GM12878 (cell line): ENCODE measurements around the gene PRMT7. TPM values are rescaled to one million over a fixed set of nuclear protein-coding genes. Genes with fewer than 3 reads are reported as not detected.

Experiments used
- ATAC-seq: fragments of 200-7000 bp; cut with Tn5 transposase; 3 replicates; pipeline ENCODE4 v1.9.1; 2020; ENCODE audit warnings: mild to moderate bottlenecking, moderate library complexity
- BruUV-seq: library from RNA; stranded (reverse); fragments of 400-500 nt; replicated peaks from 2 replicates; lab custom pipeline; 2021; lab: Mats Ljungman, UMichigan
- CTCF ChIA-PET: fragments of 300-600 bp; sonication (Branson Sonifier 250); formaldehyde crosslinking; extraction: SDS; loops from one replicate; lab custom pipeline; 2021; ENCODE audit warnings: inconsistent platforms; lab: Yijun Ruan, JAX
- POLR2A ChIA-PET: fragments of 350-600 bp; formaldehyde crosslinking; extraction: SDS; loops from one replicate; lab custom pipeline; 2021; ENCODE audit warnings: inconsistent platforms; lab: Charles Lee
- RAD21 ChIA-PET: fragments of 300-600 bp; sonication (Branson Sonifier 250); formaldehyde crosslinking; loops from one replicate; lab custom pipeline; 2023; ENCODE audit warnings: antibody characterized with exemption; ENCODE audit not compliant: unreplicated experiment; lab: Charles Lee
- SMC1A ChIA-PET: fragments of 300-600 bp; sonication (Branson Sonifier 250); formaldehyde crosslinking; loops from one replicate; lab custom pipeline; 2023; ENCODE audit not compliant: unreplicated experiment, uncharacterized antibody; lab: Charles Lee
- DNase-seq: peaks from one replicate; pipeline ENCODE4 v3.0.0-alpha.2; 2011; ENCODE audit warnings: low read depth, low spot score
- FAIRE-seq: peaks from 3 replicates; lab custom pipeline; 2011; peaks lifted over from hg19 to GRCh38; lab: Jason Lieb, UNC
- H2AFZ ChIP-seq: 2 replicates; pipeline ENCODE4 v1.6.0; 2011; ENCODE audit warnings: low read depth, low read length, control low read depth; ENCODE audit not compliant: control insufficient read depth
- H3K27ac ChIP-seq: 2 replicates; pipeline ENCODE4 v1.5.1; 2011; ENCODE audit warnings: control low read depth; ENCODE audit not compliant: control insufficient read depth, insufficient read depth
- H3K27me3 ChIP-seq, 2 experiments: replicated peaks in 1 of 2; 2 replicates each; pipeline versions ENCODE4 v1.6.0 to v1.6.1; 2011; ENCODE audit warnings: low read length in 1 of 2; ENCODE audit not compliant: control insufficient read depth in 2 of 2, insufficient read depth in 2 of 2
- H3K36me3 ChIP-seq, 2 experiments: 2 replicates each; pipeline ENCODE4 v1.5.1; 2011; ENCODE audit warnings: low read length in 1 of 2; ENCODE audit not compliant: control insufficient read depth in 2 of 2, insufficient read depth in 2 of 2
- H3K4me1 ChIP-seq: 2 replicates; pipeline ENCODE4 v1.6.1; 2011; ENCODE audit warnings: mild to moderate bottlenecking, low read length, moderate library complexity, mixed read lengths; ENCODE audit not compliant: control insufficient read depth, insufficient read depth
- H3K4me2 ChIP-seq: 2 replicates; pipeline ENCODE4 v1.6.0; 2011; ENCODE audit warnings: control low read depth; ENCODE audit not compliant: control insufficient read depth, insufficient read depth
- H3K4me3 ChIP-seq: fragments of 200-600 bp; sonication (generic); 2 replicates; pipeline ENCODE4 v1.5.1; 2016
- H3K79me2 ChIP-seq: 2 replicates; pipeline ENCODE4 v1.6.0; 2011; ENCODE audit warnings: low read length; ENCODE audit not compliant: control insufficient read depth, insufficient read depth
- H3K9ac ChIP-seq: 2 replicates; pipeline ENCODE4 v1.8.0; 2011; ENCODE audit warnings: low read length, control low read depth, mixed read lengths; ENCODE audit not compliant: control insufficient read depth, insufficient read depth
- H3K9me3 ChIP-seq: replicated peaks from 3 replicates; pipeline ENCODE4 v1.5.1; 2011; ENCODE audit warnings: mild to moderate bottlenecking, low read length; ENCODE audit not compliant: control insufficient read depth, insufficient read depth
- H4K20me1 ChIP-seq: 2 replicates; pipeline ENCODE4 v1.6.0; 2011; ENCODE audit not compliant: control insufficient read depth, insufficient read depth
- SPI1 ChIP-seq: IDR thresholded peaks from 2 replicates; pipeline ENCODE4 v1.6.1; 2011; ENCODE audit warnings: low read depth, mild to moderate bottlenecking, low read length, moderate library complexity, borderline replicate concordance; ENCODE audit not compliant: insufficient read depth
- WGBS: methylation state at CpG from one replicate; pipeline ENCODE4 v1.1.6; 2016; ENCODE audit warnings: low lambda C conversion rate; ENCODE audit not compliant: insufficient replicate concordance, insufficient coverage; ENCODE audit errors: missing lambda C conversion rate; 5-methylcytosine and 5-hydroxymethylcytosine counted together
- in situ Hi-C: fragments of 300-500 bp; cut with MboI; formaldehyde crosslinking; loops from 9 replicates; pipeline ENCODE4 v1.14.3; 2018; ENCODE audit warnings: mixed read lengths
- intact Hi-C: fragments of 100-400 bp; cut with micrococcal nuclease; formaldehyde crosslinking; loops from one replicate; pipeline ENCODE4 v1.14.2; 2022; ENCODE audit not compliant: unreplicated experiment
- polyA plus RNA-seq, 11 experiments: library from polyadenylated mRNA; depleted of rRNA in 4 of 11; unstranded in 6 of 11; stranded (reverse) in 5 of 11; fragments of >200 nt; fragmentation: Nextera tagmentation in 4 of 11; fragmentation: Illumina TruSeq in 1 of 11; extraction: Ambion mirVana in 4 of 11; extraction: Trizol in 1 of 11; gene quantifications; 1 replicate in 1 of 11; 2 replicates in 10 of 11; pipeline versions ENCODE4 v1.2.1 to v1.2.3, GENCODE V29; 2011 to 2016; ENCODE audit warnings: inconsistent platforms in 2 of 11, missing spikeins in 2 of 11, low read depth in 1 of 11
- total RNA-seq, 4 experiments: library from RNA; depleted of rRNA in 3 of 4; stranded (reverse); fragments of >200 nt in 3 of 4; fragmentation: Illumina TruSeq in 1 of 4; extraction: Trizol in 1 of 4; gene quantifications; 2 replicates each; pipeline versions ENCODE4 v1.2.1 to v1.2.3, GENCODE V29; 2013 to 2021
- TF ChIP-seq, protein P1 (sequence below): IDR thresholded peaks from 2 replicates; pipeline ENCODE4 v1.6.1; 2012; ENCODE audit warnings: low read depth, low read length, improper control_type of control experiment
- TF ChIP-seq, protein P2 (sequence below): IDR thresholded peaks from 2 replicates; pipeline ENCODE4 v1.6.1; 2011; ENCODE audit warnings: borderline replicate concordance, low read depth, mild to moderate bottlenecking, moderate library complexity, low read length; ENCODE audit not compliant: insufficient read depth, poor library complexity, severe bottlenecking

Gene PRMT7
- total and polyA plus RNA-seq, 10 of the 15 experiments (the other 5 are each of a cell fraction or from before 2014, with no cell fraction given) = 5.1 to 56.1 (median 42.0) TPM

DNA sequence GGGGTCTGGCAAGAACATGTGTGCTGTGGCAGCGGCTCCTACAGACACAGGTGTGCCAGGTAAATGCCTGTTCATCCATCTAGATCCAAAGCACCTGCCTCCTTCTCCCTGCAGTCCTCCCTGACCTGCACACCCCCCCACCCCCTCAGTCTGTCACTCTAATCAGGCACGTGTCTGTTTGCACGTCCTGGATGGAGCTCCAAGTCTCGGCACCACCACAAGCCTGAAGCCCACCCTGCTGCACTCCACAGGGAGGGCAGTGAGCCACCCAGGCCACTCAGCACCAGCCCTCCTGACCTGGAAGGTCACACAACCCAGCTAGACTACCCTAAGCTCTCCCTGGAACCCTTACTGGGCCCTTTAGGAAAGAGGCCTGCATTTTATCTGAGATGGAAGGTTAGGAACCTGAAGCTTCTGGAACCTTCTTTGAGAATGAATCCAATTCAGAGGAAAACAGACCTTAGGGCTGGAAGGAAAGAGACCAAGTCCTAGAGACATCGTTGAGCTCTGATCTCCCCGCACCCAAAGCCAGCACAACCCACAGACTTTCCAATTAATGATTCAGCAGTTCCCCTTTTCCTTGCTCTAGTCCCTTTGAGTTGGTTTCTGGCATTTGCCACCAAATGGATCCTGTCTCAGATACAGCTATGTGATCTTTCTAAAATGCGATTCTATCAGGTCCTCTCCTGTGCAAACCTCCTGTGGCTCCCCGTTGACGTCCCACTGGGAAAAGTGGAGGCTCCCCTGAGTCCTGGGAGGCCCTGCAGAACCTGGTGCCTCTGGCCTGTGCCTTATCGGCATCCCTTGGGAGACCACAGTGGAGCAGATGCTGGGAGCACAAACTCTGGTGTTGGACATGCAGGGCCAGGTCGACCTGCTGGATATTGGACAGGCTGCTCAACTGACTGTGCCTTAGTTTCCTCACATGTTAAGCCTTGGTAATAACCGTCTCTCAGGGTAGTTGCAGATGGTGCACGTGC lies 67.9 kb downstream of the PRMT7 start:
- Histone ChIP-seq H3K36me3 (no peaks in the 10 kb centered on the region), H3K9ac (no peak overlapping the region), H3K4me2 (no peak overlapping the region), H3K4me1 (peaks cover 10% of the 10 kb centered on the region), H3K9me3 (no peaks in the 10 kb centered on the region), H3K27me3 (no peaks in the 10 kb centered on the region; a peak in 2 of 4 replicates), H3K4me3 (no peak overlapping the region), H2AFZ (no peak overlapping the region), H3K27ac (no peak overlapping the region), H4K20me1 (no peaks in the 10 kb centered on the region), H3K79me2 (no peaks in the 10 kb centered on the region)
- TF ChIP-seq, protein P1, sequence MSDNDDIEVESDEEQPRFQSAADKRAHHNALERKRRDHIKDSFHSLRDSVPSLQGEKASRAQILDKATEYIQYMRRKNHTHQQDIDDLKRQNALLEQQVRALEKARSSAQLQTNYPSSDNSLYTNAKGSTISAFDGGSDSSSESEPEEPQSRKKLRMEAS = no peak
- TF ChIP-seq, protein P2, sequence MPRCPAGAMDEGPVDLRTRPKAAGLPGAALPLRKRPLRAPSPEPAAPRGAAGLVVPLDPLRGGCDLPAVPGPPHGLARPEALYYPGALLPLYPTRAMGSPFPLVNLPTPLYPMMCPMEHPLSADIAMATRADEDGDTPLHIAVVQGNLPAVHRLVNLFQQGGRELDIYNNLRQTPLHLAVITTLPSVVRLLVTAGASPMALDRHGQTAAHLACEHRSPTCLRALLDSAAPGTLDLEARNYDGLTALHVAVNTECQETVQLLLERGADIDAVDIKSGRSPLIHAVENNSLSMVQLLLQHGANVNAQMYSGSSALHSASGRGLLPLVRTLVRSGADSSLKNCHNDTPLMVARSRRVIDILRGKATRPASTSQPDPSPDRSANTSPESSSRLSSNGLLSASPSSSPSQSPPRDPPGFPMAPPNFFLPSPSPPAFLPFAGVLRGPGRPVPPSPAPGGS = no peak
- peak; percentile 61 for TF ChIP-seq SPI1
- no peak for DNase-seq
- ChIA-PET POLR2A (no interaction called here), SMC1A (interaction anchor here (0.9 to 2.0 kb wide), 3 partner anchors 10 to 19 kb away, joined by 3 to 5 read pairs (median 3); no protein-coding TSS in a partner anchor), RAD21 (no interaction called here), CTCF (interaction anchor here (1.4 to 2.0 kb wide), 4 partner anchors 10 to 132 kb away, joined by 3 to 10 read pairs (median 6); no protein-coding TSS in a partner anchor)
- WGBS = 39% methylated on average over 13 of the region's 13 CpGs
- intact Hi-C loops = no loop called here
- no peak for FAIRE-seq
- in situ Hi-C loops = no loop called here
- no TSS peak for BruUV-seq
- no peak for ATAC-seq
